Measurements from ENCODE around the gene GAS7.

Gene GAS7

DNA sequence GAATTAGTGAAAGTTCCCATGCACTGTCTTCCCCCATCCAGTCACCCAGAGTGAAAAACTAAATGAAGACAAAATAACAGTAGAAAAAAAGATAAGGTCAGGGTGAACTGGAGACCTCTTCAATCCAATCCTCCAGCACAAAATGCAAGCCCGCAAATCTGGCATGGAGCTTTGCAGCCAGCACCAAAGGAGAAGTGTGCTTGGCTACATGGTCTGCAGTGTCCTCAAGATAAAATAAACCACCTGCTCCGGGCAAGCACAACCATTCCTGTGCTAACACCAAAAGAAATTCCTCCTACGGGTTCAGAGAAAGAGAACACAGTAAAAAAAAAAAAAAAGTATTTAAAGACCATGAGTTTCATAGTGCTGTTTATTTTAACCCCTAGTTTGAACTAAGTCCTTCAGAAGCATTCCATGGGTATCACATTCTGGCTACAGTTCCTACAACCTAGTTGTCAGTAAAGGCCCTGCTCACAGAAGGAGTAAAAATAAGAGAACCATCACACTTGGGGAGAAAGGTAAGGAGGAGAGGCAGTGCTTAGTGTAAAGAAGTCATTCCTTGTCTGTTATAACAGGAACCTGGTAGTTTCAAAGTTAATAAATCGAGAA is 109.1 kb downstream of the GAS7 start:
- H2BK120ac ChIP-seq (ENCODE audit: insufficient read depth, low read length, poor library complexity): no peak overlapping the region
- WGBS (ENCODE audit: extremely low coverage, insufficient coverage, insufficient read length): no CpG with 5 or more reads among the region's 4 CpGs
- H3K14ac ChIP-seq (ENCODE audit: low read length): no peak overlapping the region
- H3K4ac ChIP-seq (ENCODE audit: low read depth, low read length): no peak overlapping the region
- H3K9ac ChIP-seq (ENCODE audit: low read length): no peak overlapping the region
- H3K4me1 ChIP-seq (ENCODE audit: control insufficient read depth in 1 of 2, insufficient read depth in 2 of 2, low read length in 2 of 2): peaks cover 26 to 37% of the 10 kb centered on the region in 2 experiments
- H2AK5ac ChIP-seq (ENCODE audit: low read length): no peak overlapping the region
- H4K8ac ChIP-seq (ENCODE audit: low read depth, low read length): no peak overlapping the region
- H3K79me1 ChIP-seq (ENCODE audit: low read length): peaks cover 24% of the 10 kb centered on the region
- H3K36me3 ChIP-seq (ENCODE audit: control insufficient read depth in 1 of 2, insufficient read depth in 2 of 2, low read length in 2 of 2): no peaks in the 10 kb centered on the region
- no peak overlapping the region for H3K4me3 ChIP-seq (ENCODE audit: low read depth, low read length)
- H3K27me3 ChIP-seq (ENCODE audit: insufficient read depth, low read length): no peaks in the 10 kb centered on the region
- no peaks in the 10 kb centered on the region for H3K9me3 ChIP-seq (ENCODE audit: insufficient read depth, low read depth, low read length)
- no peak for DNase-seq
- H3K23ac ChIP-seq (ENCODE audit: low read length): no peak overlapping the region
- H4K91ac ChIP-seq (ENCODE audit: low read depth, low read length): no peak overlapping the region
- no peak overlapping the region for H3K27ac ChIP-seq (ENCODE audit: low read depth, low read length)
- H2BK12ac ChIP-seq (ENCODE audit: low read length): no peak overlapping the region
- no peak overlapping the region for H4K12ac ChIP-seq (ENCODE audit: low read depth, low read length)
- H2AFZ ChIP-seq (ENCODE audit: insufficient read depth, low read length, poor library complexity): no peak overlapping the region
- no peak overlapping the region for H3K4me2 ChIP-seq (ENCODE audit: low read length)
- peaks cover 12% of the 10 kb centered on the region for H3K79me2 ChIP-seq (ENCODE audit: control insufficient read depth, insufficient read depth, low read length, poor library complexity)
- no peak overlapping the region for H2BK5ac ChIP-seq (ENCODE audit: low read depth, low read length, poor library complexity)
- no peak overlapping the region for H3K18ac ChIP-seq (ENCODE audit: low read length)

DNA sequence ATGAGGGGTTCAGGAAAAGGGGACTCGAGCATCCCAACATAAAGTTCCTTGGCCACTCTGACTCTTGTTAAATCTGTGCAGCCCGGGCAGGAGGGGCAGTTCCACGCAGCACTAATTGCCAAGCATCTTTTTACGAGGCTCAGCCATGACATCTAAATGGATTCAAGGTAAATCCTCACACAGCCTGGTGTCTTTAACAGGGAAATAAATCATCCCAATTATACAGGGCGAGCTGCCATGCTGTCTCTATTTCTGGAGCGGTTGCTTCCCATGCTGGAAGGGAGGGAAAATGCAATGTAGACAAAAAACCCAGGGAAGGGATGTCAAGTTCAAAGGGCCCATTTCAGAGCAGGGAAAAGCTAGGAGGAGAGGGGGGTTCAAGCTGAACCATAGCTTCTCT is 110.0 kb downstream of the GAS7 start:
- no peak overlapping the region for H2AK5ac ChIP-seq (ENCODE audit: low read length)
- no peaks in the 10 kb centered on the region for H3K36me3 ChIP-seq (ENCODE audit: control insufficient read depth in 1 of 2, insufficient read depth in 2 of 2, low read length in 2 of 2)
- no peak overlapping the region for H3K23ac ChIP-seq (ENCODE audit: low read length)
- H3K27me3 ChIP-seq (ENCODE audit: insufficient read depth, low read length): no peaks in the 10 kb centered on the region
- no peak overlapping the region for H2BK12ac ChIP-seq (ENCODE audit: low read length)
- no peak for DNase-seq
- H3K14ac ChIP-seq (ENCODE audit: low read length): no peak overlapping the region
- no peak overlapping the region for H3K4me2 ChIP-seq (ENCODE audit: low read length)
- no CpG with 5 or more reads among the region's 6 CpGs for WGBS (ENCODE audit: extremely low coverage, insufficient coverage, insufficient read length)
- no peak overlapping the region for H4K8ac ChIP-seq (ENCODE audit: low read depth, low read length)
- H2BK5ac ChIP-seq (ENCODE audit: low read depth, low read length, poor library complexity): no peak overlapping the region
- no peak overlapping the region for H3K4ac ChIP-seq (ENCODE audit: low read depth, low read length)
- no peak overlapping the region for H3K27ac ChIP-seq (ENCODE audit: low read depth, low read length)
- H3K18ac ChIP-seq (ENCODE audit: low read length): no peak overlapping the region
- peaks cover 24% of the 10 kb centered on the region for H3K79me1 ChIP-seq (ENCODE audit: low read length)
- H3K79me2 ChIP-seq (ENCODE audit: control insufficient read depth, insufficient read depth, low read length, poor library complexity): peaks cover 12% of the 10 kb centered on the region
- H2BK120ac ChIP-seq (ENCODE audit: insufficient read depth, low read length, poor library complexity): no peak overlapping the region
- H3K4me1 ChIP-seq (ENCODE audit: control insufficient read depth in 1 of 2, insufficient read depth in 2 of 2, low read length in 2 of 2): peaks cover 26 to 39% of the 10 kb centered on the region in 2 experiments
- no peak overlapping the region for H2AFZ ChIP-seq (ENCODE audit: insufficient read depth, low read length, poor library complexity)
- H3K4me3 ChIP-seq (ENCODE audit: low read depth, low read length): no peak overlapping the region
- H4K12ac ChIP-seq (ENCODE audit: low read depth, low read length): no peak overlapping the region
- no peaks in the 10 kb centered on the region for H3K9me3 ChIP-seq (ENCODE audit: insufficient read depth, low read depth, low read length)
- H4K91ac ChIP-seq (ENCODE audit: low read depth, low read length): no peak overlapping the region
- H3K9ac ChIP-seq (ENCODE audit: low read length): no peak overlapping the region

DNA sequence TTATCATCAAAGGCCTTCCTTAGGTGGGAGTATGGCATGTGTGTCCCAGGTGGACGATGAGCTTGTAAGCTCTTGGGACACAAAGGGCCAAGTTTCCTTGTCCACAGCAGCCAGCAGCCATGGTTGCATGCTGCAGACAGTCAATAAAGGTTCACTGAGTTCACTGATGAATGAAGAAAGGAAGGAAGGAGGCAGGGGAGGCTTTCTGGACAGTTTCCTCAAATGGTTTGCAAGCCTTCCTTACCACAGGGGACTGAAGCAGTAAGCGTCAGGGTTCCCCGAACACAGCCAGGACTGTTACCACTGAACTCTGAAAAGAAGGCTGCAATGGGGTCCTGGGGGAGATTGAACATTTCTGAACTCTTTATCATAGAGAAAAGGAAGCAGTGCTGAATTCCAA is 111.1 kb downstream of the GAS7 start:
- WGBS (ENCODE audit: extremely low coverage, insufficient coverage, insufficient read length): no CpG with 5 or more reads among the region's 3 CpGs
- Histone ChIP-seq H3K27me3 (ENCODE audit: insufficient read depth, low read length) (no peaks in the 10 kb centered on the region), H2BK12ac (ENCODE audit: low read length) (peak overlapping the region; percentile 95), H3K79me2 (ENCODE audit: control insufficient read depth, insufficient read depth, low read length, poor library complexity) (peaks cover 12% of the 10 kb centered on the region), H2BK5ac (ENCODE audit: low read depth, low read length, poor library complexity) (peak overlapping the region; percentile 79), H3K4me2 (ENCODE audit: low read length) (no peak overlapping the region), H3K36me3 (ENCODE audit: control insufficient read depth in 1 of 2, insufficient read depth in 2 of 2, low read length in 2 of 2) (no peaks in the 10 kb centered on the region), H3K9me3 (ENCODE audit: insufficient read depth, low read depth, low read length) (peaks cover 2% of the 10 kb centered on the region), H2AK5ac (ENCODE audit: low read length) (peak overlapping the region; percentile 89), H3K9ac (ENCODE audit: low read length) (no peak overlapping the region), H4K8ac (ENCODE audit: low read depth, low read length) (peak overlapping the region; percentile 62), H3K23ac (ENCODE audit: low read length) (no peak overlapping the region), H2BK120ac (ENCODE audit: insufficient read depth, low read length, poor library complexity) (peak overlapping the region; percentile 95), H3K4me3 (ENCODE audit: low read depth, low read length) (no peak overlapping the region), H4K91ac (ENCODE audit: low read depth, low read length) (peak overlapping the region; percentile 92), H3K79me1 (ENCODE audit: low read length) (peaks cover 24% of the 10 kb centered on the region), H3K18ac (ENCODE audit: low read length) (peak overlapping the region; percentile 93), H3K14ac (ENCODE audit: low read length) (peak overlapping the region; percentile 67), H4K12ac (ENCODE audit: low read depth, low read length) (no peak overlapping the region), H3K4ac (ENCODE audit: low read depth, low read length) (peak overlapping the region; percentile 77), H3K27ac (ENCODE audit: low read depth, low read length) (peak overlapping the region; percentile 88), H3K4me1 (ENCODE audit: control insufficient read depth in 1 of 2, insufficient read depth in 2 of 2, low read length in 2 of 2) (peaks cover 26 to 39% of the 10 kb centered on the region in 2 experiments), H2AFZ (ENCODE audit: insufficient read depth, low read length, poor library complexity) (no peak overlapping the region)
- peak in 1 of 2 donors; percentile 49 for DNase-seq

DNA sequence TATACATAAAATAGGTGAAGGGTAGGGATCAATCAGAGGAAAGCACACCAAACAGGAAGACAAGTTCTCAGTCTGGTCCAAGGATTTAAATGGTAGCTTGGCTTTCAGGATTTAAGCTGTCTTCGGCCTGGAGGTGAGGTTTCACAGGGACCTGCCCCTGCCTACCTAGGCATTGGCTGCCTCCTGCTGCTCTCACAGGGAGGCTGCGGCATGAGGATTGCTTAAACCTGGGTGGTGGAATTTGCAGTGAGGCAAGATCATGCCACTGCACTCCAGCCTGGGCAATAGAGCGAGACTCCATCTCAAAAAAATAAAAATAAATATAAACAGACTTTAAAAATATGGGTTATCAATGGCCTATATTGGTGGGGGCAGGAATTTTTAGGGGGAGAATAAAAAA is 114.5 kb downstream of the GAS7 start:
- Histone ChIP-seq H3K79me2 (ENCODE audit: control insufficient read depth, insufficient read depth, low read length, poor library complexity) (peaks cover 8% of the 10 kb centered on the region), H3K4me3 (ENCODE audit: low read depth, low read length) (no peak overlapping the region), H3K27me3 (ENCODE audit: insufficient read depth, low read length) (no peaks in the 10 kb centered on the region), H3K4me2 (ENCODE audit: low read length) (no peak overlapping the region), H3K9me3 (ENCODE audit: insufficient read depth, low read depth, low read length) (peaks cover 2% of the 10 kb centered on the region), H2AFZ (ENCODE audit: insufficient read depth, low read length, poor library complexity) (no peak overlapping the region), H3K9ac (ENCODE audit: low read length) (no peak overlapping the region), H4K8ac (ENCODE audit: low read depth, low read length) (no peak overlapping the region), H2BK12ac (ENCODE audit: low read length) (no peak overlapping the region), H4K91ac (ENCODE audit: low read depth, low read length) (no peak overlapping the region), H3K4ac (ENCODE audit: low read depth, low read length) (no peak overlapping the region), H3K36me3 (ENCODE audit: control insufficient read depth in 1 of 2, insufficient read depth in 2 of 2, low read length in 2 of 2) (no peaks in the 10 kb centered on the region), H3K79me1 (ENCODE audit: low read length) (peaks cover 21% of the 10 kb centered on the region), H4K12ac (ENCODE audit: low read depth, low read length) (no peak overlapping the region), H3K18ac (ENCODE audit: low read length) (peak overlapping the region; percentile 25), H2BK120ac (ENCODE audit: insufficient read depth, low read length, poor library complexity) (no peak overlapping the region), H3K14ac (ENCODE audit: low read length) (no peak overlapping the region), H3K23ac (ENCODE audit: low read length) (no peak overlapping the region), H2BK5ac (ENCODE audit: low read depth, low read length, poor library complexity) (no peak overlapping the region), H3K27ac (ENCODE audit: low read depth, low read length) (no peak overlapping the region), H2AK5ac (ENCODE audit: low read length) (no peak overlapping the region), H3K4me1 (ENCODE audit: control insufficient read depth in 1 of 2, insufficient read depth in 2 of 2, low read length in 2 of 2) (peaks cover 20 to 31% of the 10 kb centered on the region in 2 experiments)
- no CpG with 5 or more reads among the region's 3 CpGs for WGBS (ENCODE audit: extremely low coverage, insufficient coverage, insufficient read length)
- DNase-seq: peak; percentile 79 to 85

Measured in trophoblast cell (in vitro differentiated cells and primary cell).